ENCODE measurements around the gene CHCHD6. TPM values are rescaled to one million over a fixed set of nuclear protein-coding genes. Genes with fewer than 3 reads are reported as not detected.
A peak's percentile ranks its signal among the peaks of the same experiment; 100 is the strongest.

Gene CHCHD6
- total and polyA plus RNA-seq, 2 experiments from 2014 or later, result 15.8 to 21.4 TPM

- no peak for DNase-seq
- Histone ChIP-seq H3K79me2 (ENCODE audit: insufficient read depth) (no peaks in the 10 kb centered on the region), H3K27ac (no peak overlapping the region), H2AFZ (no peak overlapping the region), H3K36me3 (ENCODE audit: low read depth) (no peaks in the 10 kb centered on the region), H3K9me2 (ENCODE audit: insufficient read depth) (no peaks in the 10 kb centered on the region), H3K4me2 (ENCODE audit: unreplicated experiment) (no peak overlapping the region), H3K27me3 (replicated peaks; ENCODE audit: insufficient read depth) (no peaks in the 10 kb centered on the region), H3K9me3 (ENCODE audit: low read depth) (no peaks in the 10 kb centered on the region), H4K20me1 (ENCODE audit: insufficient read depth) (no peaks in the 10 kb centered on the region; the same call in 1 of the 2 replicates), H3F3A (ENCODE audit: insufficient read depth) (no peaks in the 10 kb centered on the region), H3K4me1 (ENCODE audit: insufficient read depth) (no peaks in the 10 kb centered on the region), H3K9ac (no peak overlapping the region), H3K4me3 (no peak overlapping the region)
- in situ Hi-C loops (cut with MboI), result no loop called here
- TF ChIP-seq EZH2phosphoT487 (IDR thresholded peaks at IDR 0.05; ENCODE audit: insufficient read depth, low read depth), result no peak
- TF ChIP-seq EZH2 (IDR thresholded peaks at IDR 0.05; ENCODE audit: insufficient read depth, poor library complexity, severe bottlenecking), result no peak
- 98 to 99% methylated on average over 5 of the region's 5 CpGs for WGBS, 2 experiments (ENCODE audit: low coverage in 1 of 2, low lambda C conversion rate in 2 of 2, missing lambda C conversion rate in 2 of 2)
Observed at GRCh38 chr3:126951561-126951960, 247.5 kb downstream of the CHCHD6 start.

GRCh38 chr3:126952261-126952982, 248.4 kb downstream of the CHCHD6 start:
- in situ Hi-C loops (cut with MboI), result no loop called here
- no peak overlapping the region for H3K27ac ChIP-seq
- H2AFZ ChIP-seq, result no peak overlapping the region
- no peaks in the 10 kb centered on the region; the same call in 1 of the 2 replicates for H4K20me1 ChIP-seq (ENCODE audit: insufficient read depth)
- no peak for TF ChIP-seq EZH2 (IDR thresholded peaks at IDR 0.05; ENCODE audit: insufficient read depth, poor library complexity, severe bottlenecking)
- no peak for TF ChIP-seq EZH2phosphoT487 (IDR thresholded peaks at IDR 0.05; ENCODE audit: insufficient read depth, low read depth)
- no peaks in the 10 kb centered on the region for H3K9me3 ChIP-seq (ENCODE audit: low read depth)
- H3F3A ChIP-seq (ENCODE audit: insufficient read depth), result no peaks in the 10 kb centered on the region
- H3K79me2 ChIP-seq (ENCODE audit: insufficient read depth), result no peaks in the 10 kb centered on the region
- WGBS, 2 experiments (ENCODE audit: low coverage in 1 of 2, low lambda C conversion rate in 2 of 2, missing lambda C conversion rate in 2 of 2), result 96 to 99% methylated on average over 10 of the region's 10 CpGs
- no peaks in the 10 kb centered on the region for H3K27me3 ChIP-seq (replicated peaks; ENCODE audit: insufficient read depth)
- H3K4me2 ChIP-seq (ENCODE audit: unreplicated experiment), result no peak overlapping the region
- H3K36me3 ChIP-seq (ENCODE audit: low read depth), result no peaks in the 10 kb centered on the region
- H3K4me3 ChIP-seq, result no peak overlapping the region
- no peak for DNase-seq
- H3K9me2 ChIP-seq (ENCODE audit: insufficient read depth), result no peaks in the 10 kb centered on the region
- H3K4me1 ChIP-seq (ENCODE audit: insufficient read depth), result no peaks in the 10 kb centered on the region
- no peak overlapping the region for H3K9ac ChIP-seq

GRCh38 chr3:126952983-126953660, 249.1 kb downstream of the CHCHD6 start:
- in situ Hi-C loops (cut with MboI), result no loop called here
- H3F3A ChIP-seq (ENCODE audit: insufficient read depth), result no peaks in the 10 kb centered on the region
- H3K9ac ChIP-seq, result no peak overlapping the region
- H2AFZ ChIP-seq, result no peak overlapping the region
- H3K79me2 ChIP-seq (ENCODE audit: insufficient read depth), result no peaks in the 10 kb centered on the region
- H3K4me2 ChIP-seq (ENCODE audit: unreplicated experiment), result no peak overlapping the region
- no peaks in the 10 kb centered on the region for H3K9me3 ChIP-seq (ENCODE audit: low read depth)
- TF ChIP-seq EZH2phosphoT487 (IDR thresholded peaks at IDR 0.05; ENCODE audit: insufficient read depth, low read depth), result no peak
- TF ChIP-seq EZH2 (IDR thresholded peaks at IDR 0.05; ENCODE audit: insufficient read depth, poor library complexity, severe bottlenecking), result no peak
- no peaks in the 10 kb centered on the region for H3K27me3 ChIP-seq (replicated peaks; ENCODE audit: insufficient read depth)
- H3K9me2 ChIP-seq (ENCODE audit: insufficient read depth), result no peaks in the 10 kb centered on the region
- no peak for DNase-seq
- H3K4me3 ChIP-seq, result no peak overlapping the region
- WGBS, 2 experiments (ENCODE audit: low coverage in 1 of 2, low lambda C conversion rate in 2 of 2, missing lambda C conversion rate in 2 of 2), result 91 to 94% methylated on average over 12 of the region's 12 CpGs
- H4K20me1 ChIP-seq (ENCODE audit: insufficient read depth), result no peaks in the 10 kb centered on the region; the same call in 1 of the 2 replicates
- no peaks in the 10 kb centered on the region for H3K4me1 ChIP-seq (ENCODE audit: insufficient read depth)
- H3K36me3 ChIP-seq (ENCODE audit: low read depth), result no peaks in the 10 kb centered on the region
- no peak overlapping the region for H3K27ac ChIP-seq

- Histone ChIP-seq H3K9ac (no peak overlapping the region), H3K4me3 (no peak overlapping the region), H3K4me2 (ENCODE audit: unreplicated experiment) (no peak overlapping the region), H3K27ac (no peak overlapping the region), H3K27me3 (replicated peaks; ENCODE audit: insufficient read depth) (no peaks in the 10 kb centered on the region), H3K4me1 (ENCODE audit: insufficient read depth) (no peaks in the 10 kb centered on the region), H3K36me3 (ENCODE audit: low read depth) (no peaks in the 10 kb centered on the region), H3K9me3 (ENCODE audit: low read depth) (no peaks in the 10 kb centered on the region), H4K20me1 (ENCODE audit: insufficient read depth) (no peaks in the 10 kb centered on the region; the same call in 1 of the 2 replicates), H3F3A (ENCODE audit: insufficient read depth) (no peaks in the 10 kb centered on the region), H3K79me2 (ENCODE audit: insufficient read depth) (no peaks in the 10 kb centered on the region), H3K9me2 (ENCODE audit: insufficient read depth) (no peaks in the 10 kb centered on the region), H2AFZ (no peak overlapping the region)
- WGBS, 2 experiments (ENCODE audit: low coverage in 1 of 2, low lambda C conversion rate in 2 of 2, missing lambda C conversion rate in 2 of 2), result 83 to 92% methylated on average over 8 to 9 of the region's 10 CpGs
- no peak for TF ChIP-seq EZH2 (IDR thresholded peaks at IDR 0.05; ENCODE audit: insufficient read depth, poor library complexity, severe bottlenecking)
- peak; percentile 35 for DNase-seq
- in situ Hi-C loops (cut with MboI), result no loop called here
Observed at GRCh38 chr3:126954141-126954842, 250.3 kb downstream of the CHCHD6 start.
